MM.1S (cell line): ENCODE data around the gene CFAP61.

Experiments used
- DNase-seq: peaks from one replicate; pipeline ENCODE4 v3.0.0-alpha.2; 2015
- H2AFZ ChIP-seq: fragments of 300-600 bp; sonication (generic); 2 replicates; pipeline ENCODE4 v1.6.0; 2016; ENCODE audit warnings: antibody characterized with exemption, low read length
- H3F3A ChIP-seq: fragments of 300-600 bp; sonication (generic); 2 replicates; pipeline ENCODE4 v1.6.1; 2016; ENCODE audit warnings: mild to moderate bottlenecking, antibody characterized with exemption, low read length, moderate library complexity, mixed read lengths; ENCODE audit not compliant: insufficient read depth
- H3K27ac ChIP-seq: fragments of 300-600 bp; sonication (generic); 2 replicates; pipeline ENCODE4 v1.5.1; 2016; ENCODE audit warnings: mild to moderate bottlenecking, low read length
- H3K27me3 ChIP-seq: fragments of 300-600 bp; sonication (generic); replicated peaks from 2 replicates; pipeline ENCODE4 v1.6.0; 2016; ENCODE audit warnings: low read length; ENCODE audit not compliant: insufficient read depth
- H3K36me3 ChIP-seq: fragments of 300-600 bp; sonication (generic); replicated peaks from 2 replicates; pipeline ENCODE4 v1.6.1; 2016; ENCODE audit warnings: mild to moderate bottlenecking, low read length, mixed read lengths; ENCODE audit not compliant: insufficient read depth
- H3K4me1 ChIP-seq: fragments of 300-600 bp; sonication (generic); 2 replicates; pipeline ENCODE4 v1.6.1; 2016; ENCODE audit warnings: low read length, mixed read lengths
- H3K4me2 ChIP-seq: fragments of 300-600 bp; sonication (generic); 2 replicates; pipeline ENCODE4 v1.6.0; 2016; ENCODE audit warnings: low read depth, low read length
- H3K4me3 ChIP-seq: fragments of 300-600 bp; sonication (generic); 2 replicates; pipeline ENCODE4 v1.5.1; 2016; ENCODE audit warnings: low read length, mixed read lengths
- H3K79me2 ChIP-seq: fragments of 300-600 bp; sonication (generic); 2 replicates; pipeline ENCODE4 v1.6.1; 2016; ENCODE audit warnings: mixed run types, low read length, mixed read lengths
- H3K9ac ChIP-seq: fragments of 300-600 bp; sonication (generic); 2 replicates; pipeline ENCODE4 v1.6.1; 2016; ENCODE audit warnings: low read length, mixed read lengths
- H3K9me2 ChIP-seq: fragments of 300-600 bp; sonication (generic); replicated peaks from 2 replicates; pipeline ENCODE4 v1.6.1; 2016; ENCODE audit warnings: mild to moderate bottlenecking, low read length, mixed read lengths; ENCODE audit not compliant: insufficient read depth
- H3K9me3 ChIP-seq: fragments of 300-600 bp; sonication (generic); replicated peaks from 2 replicates; pipeline ENCODE4 v1.6.1; 2016; ENCODE audit warnings: mild to moderate bottlenecking, low read length, mixed read lengths; ENCODE audit not compliant: insufficient read depth
- H4K20me1 ChIP-seq: fragments of 300-600 bp; sonication (generic); 2 replicates; pipeline ENCODE4 v1.6.1; 2016; ENCODE audit warnings: mild to moderate bottlenecking, low read length, moderate library complexity, mixed read lengths; ENCODE audit not compliant: insufficient read depth
- CTCF ChIP-seq: fragments of 300-600 bp; sonication (generic); IDR thresholded peaks from 2 replicates; pipeline ENCODE4 v1.5.1; 2016; ENCODE audit warnings: antibody characterized with exemption, low read length, mixed read lengths
- EZH2 ChIP-seq: fragments of 300-600 bp; sonication (generic); optimal IDR thresholded peaks from 2 replicates; pipeline ENCODE3; 2017; ENCODE audit warnings: low read depth, mild to moderate bottlenecking, antibody characterized with exemption, low read length, mixed read lengths
- EZH2phosphoT487 ChIP-seq: fragments of 300-600 bp; sonication (generic); IDR thresholded peaks from 2 replicates; pipeline ENCODE4 v1.6.1; 2018; ENCODE audit warnings: antibody characterized with exemption, low read length

CFAP61 gene

GRCh38 chr20:20076297-20077065, 24.1 kb downstream of the CFAP61 start:
- Histone ChIP-seq H3K9ac (no peak overlapping the region), H3F3A (no peaks in the 10 kb centered on the region), H2AFZ (no peak overlapping the region), H3K27me3 (no peaks in the 10 kb centered on the region), H3K4me2 (no peak overlapping the region), H3K79me2 (no peaks in the 10 kb centered on the region), H3K4me3 (no peak overlapping the region), H3K27ac (no peak overlapping the region), H4K20me1 (no peaks in the 10 kb centered on the region), H3K36me3 (no peaks in the 10 kb centered on the region), H3K9me2 (no peaks in the 10 kb centered on the region), H3K9me3 (no peaks in the 10 kb centered on the region), H3K4me1 (no peaks in the 10 kb centered on the region)
- no peak for TF ChIP-seq EZH2
- TF ChIP-seq CTCF, result no peak
- TF ChIP-seq EZH2phosphoT487, result no peak
- no peak for DNase-seq

GRCh38 chr20:20078041-20078440, 25.7 kb downstream of the CFAP61 start:
- TF ChIP-seq CTCF (no peak), EZH2phosphoT487 (no peak), EZH2 (no peak)
- no peaks in the 10 kb centered on the region for H3K27me3 ChIP-seq
- H3K36me3 ChIP-seq, result no peaks in the 10 kb centered on the region
- H2AFZ ChIP-seq, result no peak overlapping the region
- DNase-seq, result no peak
- no peak overlapping the region for H3K4me2 ChIP-seq
- no peaks in the 10 kb centered on the region for H3K9me3 ChIP-seq
- H4K20me1 ChIP-seq, result no peaks in the 10 kb centered on the region
- no peak overlapping the region for H3K4me3 ChIP-seq
- no peaks in the 10 kb centered on the region for H3F3A ChIP-seq
- H3K27ac ChIP-seq, result no peak overlapping the region
- H3K9me2 ChIP-seq, result no peaks in the 10 kb centered on the region
- H3K9ac ChIP-seq, result no peak overlapping the region
- H3K79me2 ChIP-seq, result no peaks in the 10 kb centered on the region
- H3K4me1 ChIP-seq, result no peaks in the 10 kb centered on the region

- no peak overlapping the region for H2AFZ ChIP-seq
- no peaks in the 10 kb centered on the region for H3K9me2 ChIP-seq
- H3K4me2 ChIP-seq, result no peak overlapping the region
- no peak overlapping the region for H3K9ac ChIP-seq
- H3K9me3 ChIP-seq, result no peaks in the 10 kb centered on the region
- no peak overlapping the region for H3K4me3 ChIP-seq
- no peak overlapping the region for H3K27ac ChIP-seq
- TF ChIP-seq EZH2phosphoT487 (no peak), CTCF (no peak), EZH2 (no peak)
- H3K4me1 ChIP-seq, result no peaks in the 10 kb centered on the region
- no peaks in the 10 kb centered on the region for H3F3A ChIP-seq
- H4K20me1 ChIP-seq, result no peaks in the 10 kb centered on the region
- no peaks in the 10 kb centered on the region for H3K79me2 ChIP-seq
- no peaks in the 10 kb centered on the region for H3K36me3 ChIP-seq
- no peak for DNase-seq
- no peaks in the 10 kb centered on the region for H3K27me3 ChIP-seq
Measured at GRCh38 chr20:20079102-20079784, 26.9 kb downstream of the CFAP61 start.
